Sigmoid colon (tissue), 3 donors: ENCODE data around the gene PARL.

Source experiments
- CTCF ChIP-seq, 4 experiments: fragments of 450-650 bp in 3 of 4; fragments of 200-600 bp in 1 of 4; IDR thresholded peaks; one replicate each; pipeline ENCODE4 v1.5.1; 2016 to 2019; ENCODE audit warnings: antibody characterized with exemption in 4 of 4, mild to moderate bottlenecking in 3 of 4, moderate library complexity in 2 of 4
- POLR2A ChIP-seq, 2 donors: fragments of 450-650 bp; IDR thresholded peaks; one replicate each; pipeline ENCODE4 v1.6.1; 2016; ENCODE audit warnings: antibody characterized with exemption in 2 of 2, mild to moderate bottlenecking in 2 of 2, moderate library complexity in 2 of 2

GRCh38 chr3:183897606-183898005 is 12.9 kb upstream of the PARL start:
- no peak for TF ChIP-seq CTCF (IDR thresholded peaks at IDR 0.05)
- TF ChIP-seq POLR2A (IDR thresholded peaks at IDR 0.05): no peak
